GM18499 (cell line): Measurements from ENCODE around the gene ERGIC3.

Experiments
- ATAC-seq: cut with Tn5 transposase; IDR thresholded peaks from one replicate; pipeline ENCODE4 v1.9.1; 2021; ENCODE audit warnings: moderate number of reproducible peaks; ENCODE audit not compliant: insufficient read depth, unreplicated experiment

ERGIC3 gene

DNA sequence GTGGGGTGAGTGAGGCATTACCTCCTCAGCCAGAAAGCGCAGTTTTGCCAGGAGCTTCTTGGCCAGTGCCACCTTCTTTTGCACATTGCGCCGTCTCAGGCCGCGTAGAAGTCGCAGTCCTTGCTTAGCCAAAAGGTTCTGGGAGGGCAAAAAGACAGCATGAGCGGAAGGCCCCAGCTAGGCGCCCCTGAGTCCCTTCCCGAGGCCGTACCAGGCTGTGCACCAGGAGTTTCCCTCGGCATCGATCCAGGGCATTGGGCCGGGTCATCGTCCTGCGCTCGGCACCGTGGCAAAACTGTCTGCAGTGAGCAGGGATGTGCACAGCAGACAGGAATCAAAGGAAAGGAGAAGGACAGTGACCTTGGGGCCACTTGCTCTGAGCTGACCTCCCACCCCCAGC lies 53.6 kb downstream of the ERGIC3 start:
- no peak for ATAC-seq

- no peak for ATAC-seq
Observed at GRCh38 chr20:35595901-35596300, 54.0 kb downstream of the ERGIC3 start.

- ATAC-seq = no peak
Observed at GRCh38 chr20:35597186-35597585, 55.3 kb downstream of the ERGIC3 start.

- no peak for ATAC-seq
Observed at GRCh38 chr20:35598476-35598875, 56.6 kb downstream of the ERGIC3 start.

GRCh38 chr20:35598899-35599775 lies 57.3 kb downstream of the ERGIC3 start:
- ATAC-seq = no peak

DNA sequence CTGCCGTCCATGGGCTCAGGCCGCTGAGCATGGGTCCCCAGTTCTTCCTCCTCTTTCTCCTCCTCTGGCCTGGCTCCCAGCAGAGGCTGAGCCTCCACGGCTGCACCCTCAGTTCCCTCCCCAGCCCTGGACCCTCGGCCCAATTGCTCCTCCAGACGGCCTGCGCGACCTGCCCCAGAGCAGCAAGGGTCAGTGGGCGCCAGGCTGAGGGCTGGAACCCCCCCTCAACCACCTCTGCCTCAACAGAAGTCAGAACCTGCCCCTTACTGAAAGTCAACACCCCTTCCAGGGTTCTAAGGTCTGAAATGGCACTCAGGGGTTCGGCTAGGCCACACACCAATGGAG lies 57.9 kb downstream of the ERGIC3 start:
- ATAC-seq = no peak

DNA sequence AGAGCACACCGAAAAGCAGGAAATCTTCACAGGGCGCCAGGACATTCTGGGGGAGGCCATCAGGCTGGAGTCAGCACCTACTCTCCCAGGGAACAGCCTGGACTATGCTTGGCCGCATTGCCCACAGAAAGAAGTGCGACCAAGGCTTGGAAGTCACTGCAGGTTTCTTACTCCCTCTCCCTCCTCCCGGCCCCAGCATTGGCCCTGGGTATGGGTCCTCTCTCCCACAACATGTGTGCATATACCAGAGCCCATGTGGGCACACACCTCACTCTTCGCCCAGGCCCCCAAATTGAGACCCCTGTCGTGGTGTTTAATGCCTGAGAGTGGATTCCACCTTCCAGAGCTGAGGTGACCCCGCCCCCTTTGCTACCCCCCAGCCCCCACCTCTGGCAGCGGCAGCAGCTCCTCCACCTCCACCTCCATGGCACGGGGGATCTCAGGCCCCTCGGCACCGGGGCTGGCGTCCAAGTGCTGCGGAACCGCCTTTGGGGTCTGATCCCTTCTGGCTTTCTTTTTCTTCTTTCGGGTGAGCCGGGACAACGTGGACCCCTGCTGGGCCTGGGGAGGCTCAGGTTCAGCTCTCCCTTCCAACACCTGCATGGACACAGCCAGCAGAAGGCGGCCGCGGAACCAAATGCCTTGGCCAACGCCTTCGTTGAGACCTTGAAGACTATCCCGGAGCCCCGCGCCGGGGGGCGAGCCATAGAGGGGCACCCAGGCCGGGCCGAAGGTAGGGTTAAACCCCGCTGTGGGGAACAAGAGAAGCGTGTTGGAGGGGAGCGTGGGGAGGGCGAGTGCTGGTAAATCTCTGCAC lies 58.5 kb downstream of the ERGIC3 start:
- ATAC-seq = no peak

GRCh38 chr20:35600993-35601973 lies 59.4 kb downstream of the ERGIC3 start:
- no peak for ATAC-seq

- ATAC-seq = no peak
Observed at GRCh38 chr20:35601990-35602389, 60.1 kb downstream of the ERGIC3 start.

DNA sequence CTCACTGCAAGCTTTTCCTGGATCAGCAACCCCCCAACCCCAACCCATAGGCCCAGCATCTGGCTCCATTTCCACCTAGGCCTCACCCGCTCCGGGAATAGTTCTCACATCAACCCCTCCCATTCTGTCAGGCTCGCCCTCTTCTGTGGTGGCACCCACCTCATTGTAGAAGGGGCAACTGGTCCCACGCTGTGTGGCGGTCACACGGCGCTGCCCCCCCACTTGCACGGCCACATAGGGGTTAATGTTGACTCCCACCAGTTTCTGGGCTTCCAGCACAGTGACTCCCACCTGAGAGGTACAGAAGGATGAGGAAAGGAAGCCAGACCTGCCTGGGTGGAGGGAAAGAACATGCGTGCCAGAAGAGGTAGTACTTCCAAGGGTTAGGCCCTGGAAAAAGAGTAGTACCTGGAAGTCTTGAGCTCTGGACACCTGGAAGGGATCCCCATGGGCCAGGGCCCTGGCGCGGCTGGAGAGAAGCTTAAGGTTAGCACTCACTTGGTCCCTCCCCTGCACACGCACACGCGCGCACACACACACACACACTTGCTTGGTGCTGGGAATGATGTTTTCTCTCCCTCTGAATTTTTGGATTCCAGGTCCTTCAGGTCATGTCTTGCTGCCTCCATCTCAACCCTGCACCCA lies 61.1 kb downstream of the ERGIC3 start:
- no peak for ATAC-seq

DNA sequence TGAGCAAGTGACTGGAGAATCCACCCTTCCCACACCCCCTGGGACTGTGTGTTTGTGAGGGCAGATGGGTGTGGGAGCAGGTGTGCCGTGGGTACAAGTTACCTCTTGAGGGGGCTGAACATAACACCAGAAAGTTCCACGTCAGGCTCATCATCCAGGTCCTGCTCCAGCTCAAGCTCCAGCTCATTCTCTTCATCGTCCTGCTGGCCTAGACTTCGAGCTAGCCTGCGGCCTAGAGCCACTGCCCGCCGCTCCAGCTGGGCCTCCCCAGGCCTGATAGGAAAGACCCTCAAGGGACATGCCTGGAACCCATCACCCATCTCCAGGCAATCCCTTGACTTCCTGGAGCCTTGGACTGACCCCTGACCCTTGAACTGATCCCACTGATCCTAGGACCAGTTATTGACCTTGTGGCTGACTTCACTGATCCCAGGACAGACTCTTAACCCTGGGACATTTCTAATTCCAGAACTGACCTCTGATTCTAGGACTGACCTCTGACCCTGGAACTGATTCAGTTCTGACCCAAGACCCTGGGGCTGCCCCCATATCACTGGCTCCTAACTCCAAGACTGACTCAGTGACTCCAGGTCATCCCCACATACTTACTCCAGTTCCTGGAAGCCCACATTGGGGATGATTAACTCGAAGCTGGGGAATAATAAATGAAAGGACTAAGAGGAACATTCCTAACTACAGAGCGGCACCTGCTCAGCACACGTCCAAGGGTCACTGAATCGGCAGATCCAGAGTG lies 62.0 kb downstream of the ERGIC3 start:
- ATAC-seq = no peak

- no peak for ATAC-seq
Observed at GRCh38 chr20:35604449-35604747, 62.5 kb downstream of the ERGIC3 start.

DNA sequence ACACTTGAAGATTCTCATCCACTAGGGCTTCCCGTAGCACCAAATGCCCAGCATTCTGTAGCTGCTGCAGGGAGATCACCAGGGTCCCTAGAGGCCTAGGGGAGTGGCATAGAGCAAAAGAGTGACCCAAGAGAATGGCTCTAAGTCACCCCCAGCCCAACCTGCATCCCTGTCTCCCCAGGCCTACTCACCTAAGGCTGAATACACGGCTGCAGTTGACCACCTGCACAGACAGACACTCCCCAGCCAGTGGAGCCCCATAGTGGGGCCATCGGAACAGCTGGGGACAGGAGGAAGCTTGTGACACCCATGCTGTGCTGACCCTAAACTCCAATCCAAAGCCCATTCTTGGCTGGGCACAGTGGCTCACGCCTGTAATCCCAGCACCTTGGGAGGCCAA lies 64.2 kb downstream of the ERGIC3 start:
- no peak for ATAC-seq
